GM23338 (cell line): ENCODE measurements around the gene ACOX2.

ENCODE experiments used
- CREB1 ChIP-seq: fragments of 250-450 bp; sonication (Bioruptor Pico); IDR thresholded peaks from 2 replicates; pipeline ENCODE4 v1.5.0; 2020; ENCODE audit warnings: low read depth, mild to moderate bottlenecking, moderate library complexity
- EZH2 ChIP-seq: fragments of 200-600 bp; sonication (generic); IDR thresholded peaks from one replicate; pipeline ENCODE4 v1.8.0; 2017; ENCODE audit warnings: antibody characterized with exemption, mild to moderate bottlenecking, low read depth; ENCODE audit not compliant: unreplicated experiment
- EZH2phosphoT487 ChIP-seq: fragments of 200-600 bp; sonication (generic); IDR thresholded peaks from one replicate; pipeline ENCODE4 v1.8.1; 2018; ENCODE audit warnings: antibody characterized with exemption; ENCODE audit not compliant: unreplicated experiment
- JUNB ChIP-seq: IDR thresholded peaks from one replicate; pipeline ENCODE4 v1.6.1; 2016; ENCODE audit warnings: antibody characterized with exemption; ENCODE audit not compliant: unreplicated experiment
- NANOG ChIP-seq: IDR thresholded peaks from 2 replicates; pipeline ENCODE4 v1.6.1; 2016; ENCODE audit warnings: antibody characterized with exemption, borderline replicate concordance
- POLR2AphosphoS5 ChIP-seq: IDR thresholded peaks from 2 replicates; pipeline ENCODE4 v1.6.1; 2016; ENCODE audit warnings: antibody characterized with exemption, low read depth
- REST ChIP-seq: IDR thresholded peaks from one replicate; pipeline ENCODE4 v1.6.1; 2018; ENCODE audit warnings: antibody characterized with exemption; ENCODE audit not compliant: unreplicated experiment
- STAT1 ChIP-seq: IDR thresholded peaks from one replicate; pipeline ENCODE4 v1.6.1; 2016; ENCODE audit warnings: antibody characterized with exemption; ENCODE audit not compliant: unreplicated experiment
- ZNF114 ChIP-seq: fragments of 250-450 bp; sonication (Bioruptor Pico); IDR thresholded peaks from 2 replicates; pipeline ENCODE4 v1.5.0; 2020; ENCODE audit warnings: mild to moderate bottlenecking, moderate library complexity
- ZNF331 ChIP-seq: fragments of 250-450 bp; sonication (Bioruptor Pico); IDR thresholded peaks from 2 replicates; pipeline ENCODE4 v1.5.0; 2020; ENCODE audit warnings: low read depth, mild to moderate bottlenecking, moderate library complexity
- ZNF462 ChIP-seq: fragments of 250-450 bp; sonication (Bioruptor Pico); IDR thresholded peaks from 2 replicates; pipeline ENCODE4 v1.5.0; 2020; ENCODE audit warnings: mild to moderate bottlenecking, moderate library complexity
- TF ChIP-seq, protein P1 (sequence below), 2 experiments: fragments of 200-600 bp in 1 of 2; sonication (generic) in 1 of 2; conservative IDR thresholded peaks; 2 replicates each; pipeline versions ENCODE4 v1.5.1 to v1.6.1; 2016 to 2017; ENCODE audit warnings: antibody characterized with exemption in 2 of 2, low read depth in 2 of 2, mild to moderate bottlenecking in 2 of 2, moderate library complexity in 1 of 2
- TF ChIP-seq, protein P2 (sequence below): IDR thresholded peaks from 2 replicates; pipeline ENCODE4 v1.6.1; 2016; ENCODE audit warnings: antibody characterized with exemption

DNA sequence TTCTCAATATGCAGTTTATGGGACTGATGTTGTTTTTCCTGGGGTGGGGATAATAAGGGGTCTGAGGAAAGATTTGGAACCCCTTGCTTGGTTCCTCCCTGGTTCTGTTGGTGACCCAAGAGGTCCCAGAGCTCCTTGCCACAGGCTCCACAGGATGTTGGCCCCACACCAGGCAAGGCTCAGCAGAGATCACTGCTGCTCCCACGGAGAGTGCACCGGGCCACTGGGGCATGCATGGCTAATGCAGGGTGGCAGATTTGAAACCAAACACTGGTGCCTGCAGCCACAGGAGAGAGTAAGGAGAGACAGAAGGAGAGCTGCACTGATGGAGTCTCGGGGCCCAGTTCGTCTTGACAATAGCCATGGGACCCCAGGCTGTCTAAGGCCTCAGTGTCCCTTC is 37.7 kb upstream of the ACOX2 start:
- TF ChIP-seq POLR2AphosphoS5: no peak
- TF ChIP-seq, protein P1, sequence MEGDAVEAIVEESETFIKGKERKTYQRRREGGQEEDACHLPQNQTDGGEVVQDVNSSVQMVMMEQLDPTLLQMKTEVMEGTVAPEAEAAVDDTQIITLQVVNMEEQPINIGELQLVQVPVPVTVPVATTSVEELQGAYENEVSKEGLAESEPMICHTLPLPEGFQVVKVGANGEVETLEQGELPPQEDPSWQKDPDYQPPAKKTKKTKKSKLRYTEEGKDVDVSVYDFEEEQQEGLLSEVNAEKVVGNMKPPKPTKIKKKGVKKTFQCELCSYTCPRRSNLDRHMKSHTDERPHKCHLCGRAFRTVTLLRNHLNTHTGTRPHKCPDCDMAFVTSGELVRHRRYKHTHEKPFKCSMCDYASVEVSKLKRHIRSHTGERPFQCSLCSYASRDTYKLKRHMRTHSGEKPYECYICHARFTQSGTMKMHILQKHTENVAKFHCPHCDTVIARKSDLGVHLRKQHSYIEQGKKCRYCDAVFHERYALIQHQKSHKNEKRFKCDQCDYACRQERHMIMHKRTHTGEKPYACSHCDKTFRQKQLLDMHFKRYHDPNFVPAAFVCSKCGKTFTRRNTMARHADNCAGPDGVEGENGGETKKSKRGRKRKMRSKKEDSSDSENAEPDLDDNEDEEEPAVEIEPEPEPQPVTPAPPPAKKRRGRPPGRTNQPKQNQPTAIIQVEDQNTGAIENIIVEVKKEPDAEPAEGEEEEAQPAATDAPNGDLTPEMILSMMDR (conservative IDR thresholded peaks at IDR 0.05; ENCODE audit: low read depth in 2 of 2): no peak
- no peak for TF ChIP-seq EZH2phosphoT487
- TF ChIP-seq STAT1: no peak
- no peak for TF ChIP-seq EZH2
- TF ChIP-seq REST: no peak
- TF ChIP-seq ZNF114 (CRISPR knock-in tag): no peak
- TF ChIP-seq CREB1 (CRISPR knock-in tag): no peak
- TF ChIP-seq ZNF331 (CRISPR knock-in tag): no peak
- TF ChIP-seq, protein P2, sequence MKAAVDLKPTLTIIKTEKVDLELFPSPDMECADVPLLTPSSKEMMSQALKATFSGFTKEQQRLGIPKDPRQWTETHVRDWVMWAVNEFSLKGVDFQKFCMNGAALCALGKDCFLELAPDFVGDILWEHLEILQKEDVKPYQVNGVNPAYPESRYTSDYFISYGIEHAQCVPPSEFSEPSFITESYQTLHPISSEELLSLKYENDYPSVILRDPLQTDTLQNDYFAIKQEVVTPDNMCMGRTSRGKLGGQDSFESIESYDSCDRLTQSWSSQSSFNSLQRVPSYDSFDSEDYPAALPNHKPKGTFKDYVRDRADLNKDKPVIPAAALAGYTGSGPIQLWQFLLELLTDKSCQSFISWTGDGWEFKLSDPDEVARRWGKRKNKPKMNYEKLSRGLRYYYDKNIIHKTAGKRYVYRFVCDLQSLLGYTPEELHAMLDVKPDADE: no peak
- no peak for TF ChIP-seq JUNB
- no peak for TF ChIP-seq ZNF462 (CRISPR knock-in tag)
- TF ChIP-seq NANOG: no peak
